NCI-H128 (cell line): Measurements from ENCODE around the gene IL22RA2.

Experiments used
- DNase-seq: peaks from one replicate; lab custom pipeline; 2025; ENCODE audit not compliant: unreplicated experiment; lab: John Stamatoyannopoulos, UW

IL22RA2 gene

DNA sequence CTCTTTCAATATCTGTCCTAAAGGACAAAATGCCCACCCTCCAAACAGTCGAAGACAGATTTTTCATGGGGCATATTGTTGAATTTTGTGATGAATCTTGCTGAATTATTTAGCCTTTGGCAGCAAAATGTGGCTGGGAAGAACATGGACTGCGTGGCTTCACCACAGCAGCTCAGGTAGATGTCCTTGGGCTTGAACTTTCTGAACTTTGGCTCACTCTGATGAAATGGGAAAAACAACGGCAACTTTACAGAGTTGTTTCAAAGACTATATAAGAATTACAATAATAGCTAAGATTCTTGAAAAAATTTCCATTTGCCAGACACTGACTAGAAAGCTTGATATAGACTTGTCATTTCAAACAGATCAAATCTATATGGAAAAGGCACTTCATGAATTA is 75.9 kb downstream of the IL22RA2 start:
- no peak for DNase-seq

- DNase-seq: no peak
Observed at GRCh38 chr6:137097057-137097456, 76.4 kb downstream of the IL22RA2 start.

DNA sequence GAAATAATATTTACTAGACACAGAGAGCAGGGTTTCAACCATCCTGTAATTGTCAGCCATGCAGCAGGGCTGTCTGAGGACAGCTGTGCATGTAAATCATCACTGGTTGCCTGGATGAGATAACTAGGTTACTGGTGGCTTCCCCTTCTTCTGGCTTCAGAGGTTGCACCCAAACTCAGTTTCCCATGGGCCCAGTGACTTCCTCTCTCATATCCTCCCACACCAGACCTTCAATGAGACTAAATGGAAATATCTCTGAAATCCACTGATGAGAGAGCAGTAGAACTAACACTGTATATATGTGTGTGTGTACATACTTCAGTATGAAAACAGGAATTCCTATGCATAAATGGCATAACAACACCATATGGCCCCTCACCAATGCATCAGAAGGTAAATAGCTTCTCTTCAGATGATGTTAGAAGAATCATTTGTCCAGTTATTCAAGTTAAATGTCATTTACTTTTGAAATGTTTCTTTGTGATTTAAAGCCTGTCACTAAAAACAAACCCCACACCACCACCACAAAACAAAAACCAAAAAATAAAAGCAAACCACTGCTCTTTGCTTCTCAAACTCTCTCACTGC is 77.7 kb downstream of the IL22RA2 start:
- no peak for DNase-seq

DNA sequence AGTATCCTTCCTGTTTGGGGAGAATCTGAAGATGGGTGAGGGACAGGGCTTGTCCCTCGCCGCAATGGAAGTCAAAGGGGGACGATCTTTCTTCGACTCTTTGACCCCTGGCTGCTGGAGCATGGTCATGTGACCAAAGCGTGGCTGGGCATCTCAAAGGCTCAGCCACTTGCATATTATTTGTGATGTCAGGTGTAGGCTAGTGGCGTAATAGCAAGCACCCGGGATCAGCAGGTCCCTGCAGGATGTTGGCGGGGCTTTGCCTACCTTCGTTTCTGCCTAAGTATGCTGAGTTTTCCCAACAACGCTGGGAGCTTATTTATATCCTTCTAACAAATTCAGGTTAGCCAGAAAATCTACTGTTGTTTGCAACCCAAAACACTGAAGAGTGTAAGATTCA is 78.4 kb downstream of the IL22RA2 start:
- no peak for DNase-seq

GRCh38 chr6:137094411-137095008 is 78.9 kb downstream of the IL22RA2 start:
- no peak for DNase-seq
